Measurements from ENCODE around the gene PRXL2C.

DNA sequence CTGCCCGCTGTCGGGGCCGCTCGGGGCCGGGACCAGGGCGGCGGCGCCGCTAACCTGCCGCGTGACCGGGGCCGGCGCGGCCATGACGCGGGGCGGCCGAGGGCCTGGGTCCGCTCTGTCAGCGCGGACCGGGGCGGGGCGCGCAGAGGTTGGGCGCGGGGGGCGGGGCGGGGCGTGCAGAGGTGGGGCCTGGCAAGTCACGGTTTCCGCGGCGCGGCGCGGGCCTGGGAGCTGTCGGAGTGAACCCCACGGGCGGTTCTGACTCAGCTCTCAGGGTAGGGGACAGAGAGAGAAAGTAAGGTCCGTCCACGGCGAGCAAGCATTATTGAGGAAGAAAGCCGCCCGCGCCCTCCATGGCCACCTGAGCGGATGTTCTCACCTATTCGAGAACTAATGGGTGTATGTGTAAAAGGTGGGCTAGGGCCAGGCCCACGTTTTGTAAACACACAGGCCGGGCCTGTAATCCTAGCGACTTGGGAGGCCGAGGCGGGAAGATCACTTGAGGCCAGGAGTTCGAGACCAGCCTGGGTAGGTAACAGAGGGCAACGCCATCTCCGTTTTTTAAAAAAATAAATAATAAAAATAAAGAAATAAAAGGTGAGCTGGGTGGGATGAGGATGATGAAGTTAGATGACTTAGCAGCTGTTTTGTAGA is at the start of gene PRXL2C:
- TF ChIP-seq CTCF (IDR thresholded peaks at IDR 0.05): no peak
- TF ChIP-seq POLR2A (IDR thresholded peaks at IDR 0.05): no peak
- no peak for TF ChIP-seq POLR2AphosphoS5 (IDR thresholded peaks at IDR 0.05)

All from gastroesophageal sphincter (tissue), 3 donors.